ENCODE data around the gene GFOD1.

GFOD1 gene

DNA sequence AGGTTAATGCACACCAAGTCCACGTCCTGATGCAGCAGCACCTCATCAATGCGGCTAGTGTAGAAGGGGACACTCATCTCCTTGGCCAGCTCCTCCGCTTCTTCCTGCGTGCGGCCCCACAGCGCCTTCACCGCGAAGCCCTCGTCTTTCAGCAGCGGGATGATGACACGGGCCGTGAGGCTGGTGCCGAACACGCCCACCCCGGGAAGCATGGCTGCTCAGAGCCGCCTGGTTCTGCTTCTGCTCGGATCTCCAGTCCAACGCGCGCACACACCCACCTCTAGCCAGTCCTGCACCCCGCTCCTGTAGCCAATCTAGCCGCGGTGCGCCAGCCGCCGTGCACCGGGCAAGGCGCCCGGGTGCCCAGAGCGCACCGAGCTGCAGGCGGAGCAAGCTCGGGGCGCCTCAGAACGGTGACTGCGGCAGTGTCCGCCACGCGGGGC lies 700 bp downstream of the GFOD1 start:
- peak overlapping the region; percentile 67 for H3K4me3 ChIP-seq (ENCODE audit: low read depth, low read length)

DNA sequence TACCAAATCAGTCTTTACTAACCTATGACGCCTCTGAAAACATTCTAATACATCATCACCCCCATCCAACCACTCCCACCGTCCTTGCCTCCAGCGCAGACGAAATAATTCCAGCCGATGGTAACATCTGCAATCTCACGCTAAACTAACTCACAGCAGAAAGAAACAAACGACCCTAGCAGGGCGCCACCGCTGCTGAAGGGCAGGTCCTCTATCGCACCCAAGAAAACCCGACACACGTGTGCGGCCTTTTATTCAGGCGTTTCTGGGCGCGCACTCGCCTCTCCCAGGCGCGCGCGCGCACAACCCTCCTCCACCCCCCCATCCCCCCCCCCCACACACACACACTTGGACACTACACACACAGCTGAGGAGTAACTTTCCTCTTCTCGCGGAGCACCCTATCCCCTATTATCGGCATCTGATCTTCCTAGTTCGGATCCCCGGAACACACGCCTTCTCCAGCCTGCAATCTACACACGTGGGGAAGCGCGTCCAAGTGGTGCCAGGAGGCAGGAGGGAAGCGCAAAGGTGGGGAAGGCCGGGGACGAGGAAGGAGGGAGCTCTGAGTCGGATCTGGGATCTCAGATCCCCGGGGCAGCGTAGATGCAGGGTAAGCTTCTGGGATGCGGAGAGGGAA lies 1.4 kb downstream of the GFOD1 start:
- H3K4me3 ChIP-seq (ENCODE audit: low read depth, low read length) = peak overlapping the region; percentile 67

DNA sequence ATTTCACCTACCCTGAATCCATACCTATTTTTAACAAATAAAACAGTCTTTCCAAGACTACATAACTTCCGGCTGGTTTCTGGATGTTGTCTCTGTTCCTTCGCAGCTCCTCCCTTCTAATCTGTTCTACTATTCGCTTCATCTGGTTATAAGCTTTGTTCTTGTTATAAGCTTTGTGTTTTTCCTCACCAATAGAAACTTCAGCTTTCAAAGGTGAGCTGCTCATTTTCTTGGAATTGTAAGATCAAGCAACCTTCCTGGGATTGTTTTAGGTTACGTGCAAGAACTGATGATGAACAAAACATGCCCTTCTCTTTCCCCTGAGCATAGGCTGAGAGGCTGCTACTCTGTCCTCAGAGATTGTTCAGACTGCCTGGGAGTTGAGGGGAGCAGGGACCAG lies 2.1 kb downstream of the GFOD1 start:
- H3K4me3 ChIP-seq (ENCODE audit: low read depth, low read length) = peak overlapping the region; percentile 67

DNA sequence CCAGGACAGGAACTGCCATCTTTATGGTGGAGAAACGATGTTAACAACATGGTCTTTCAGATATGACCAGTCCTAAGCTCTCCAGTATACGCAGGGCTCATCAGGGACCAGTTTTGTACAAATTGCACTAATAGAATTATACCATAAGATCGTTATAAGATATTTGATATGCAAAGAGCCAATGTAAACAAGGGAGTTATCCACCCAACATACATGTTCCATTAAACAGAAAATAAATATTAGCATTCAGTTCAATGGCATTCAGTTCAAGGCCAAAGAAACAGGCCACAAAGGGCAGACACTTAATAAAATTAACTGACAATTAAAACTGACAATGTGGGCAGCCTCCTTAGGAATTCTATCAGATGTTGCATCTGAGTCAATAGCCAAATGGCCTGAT lies 2.6 kb downstream of the GFOD1 start:
- no peak overlapping the region for H3K4me3 ChIP-seq (ENCODE audit: low read depth, low read length)

DNA sequence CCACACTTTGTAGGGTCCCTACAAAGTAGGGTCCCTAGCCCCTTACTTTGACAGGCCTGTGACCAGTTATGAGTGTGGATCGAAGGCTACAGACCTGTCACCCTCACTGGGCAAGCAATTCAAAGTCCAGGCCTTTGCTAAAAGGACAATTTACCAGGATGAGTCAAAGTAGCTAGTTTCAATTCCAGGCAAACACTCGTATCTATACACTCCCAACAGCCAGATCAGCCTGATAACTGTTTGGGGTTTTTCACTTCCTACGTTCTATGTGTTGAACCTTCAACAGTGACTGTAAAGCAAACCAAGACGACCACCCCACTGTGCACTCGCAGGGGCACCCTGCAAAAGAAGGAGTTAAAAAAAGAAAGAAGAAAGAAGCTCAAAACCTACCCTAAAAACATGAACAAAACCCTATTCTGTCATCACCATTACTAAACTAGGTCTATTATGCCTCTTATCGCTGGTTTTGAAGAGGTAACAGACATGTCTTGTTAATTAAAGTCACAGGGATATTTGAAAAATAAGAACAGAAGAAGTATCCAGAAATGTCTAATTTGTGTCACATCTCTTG lies 3.2 kb downstream of the GFOD1 start:
- no peak overlapping the region for H3K4me3 ChIP-seq (ENCODE audit: low read depth, low read length)

DNA sequence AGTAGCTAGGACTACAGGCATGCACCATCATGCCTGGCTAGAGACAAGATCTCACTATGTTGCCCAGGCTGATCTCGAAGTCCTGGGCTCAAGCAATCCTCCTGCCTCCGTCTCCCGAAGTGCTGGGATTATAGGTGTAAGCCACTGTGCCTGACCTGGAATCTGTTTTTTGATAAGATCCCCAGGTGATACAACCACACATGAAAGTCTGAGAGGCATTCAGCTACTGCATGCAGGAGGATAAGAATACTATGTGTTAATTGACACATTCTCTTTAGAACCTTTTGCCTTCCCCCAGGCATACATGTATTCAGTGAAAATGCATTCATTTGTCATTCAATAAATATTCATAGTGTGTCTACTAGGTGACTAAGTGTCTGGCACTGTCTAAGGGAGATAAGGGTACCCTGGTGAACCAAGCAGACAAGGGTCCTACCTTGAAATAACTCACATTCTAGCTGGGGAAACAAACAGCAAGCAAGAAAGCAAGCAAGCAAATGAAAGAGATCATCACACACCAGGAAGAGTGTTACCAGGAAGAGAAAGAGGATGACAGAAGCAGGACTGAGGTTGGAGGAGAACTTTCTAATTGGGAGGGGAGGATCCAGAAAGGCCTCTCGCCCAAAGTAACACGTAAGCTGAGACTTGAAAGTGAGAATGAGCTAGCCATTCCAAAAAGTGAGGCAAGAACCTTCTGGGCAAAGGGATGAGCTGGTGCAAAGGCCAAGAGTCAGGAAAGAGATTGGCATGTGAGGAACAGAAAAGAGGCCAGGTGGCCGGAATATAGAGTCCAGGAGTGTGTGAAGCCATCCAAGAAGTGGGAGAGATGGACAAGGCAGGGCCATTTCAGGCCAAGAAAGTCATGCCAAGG lies 6.5 kb downstream of the GFOD1 start:
- H3K4me3 ChIP-seq (ENCODE audit: low read depth, low read length) = no peak overlapping the region

DNA sequence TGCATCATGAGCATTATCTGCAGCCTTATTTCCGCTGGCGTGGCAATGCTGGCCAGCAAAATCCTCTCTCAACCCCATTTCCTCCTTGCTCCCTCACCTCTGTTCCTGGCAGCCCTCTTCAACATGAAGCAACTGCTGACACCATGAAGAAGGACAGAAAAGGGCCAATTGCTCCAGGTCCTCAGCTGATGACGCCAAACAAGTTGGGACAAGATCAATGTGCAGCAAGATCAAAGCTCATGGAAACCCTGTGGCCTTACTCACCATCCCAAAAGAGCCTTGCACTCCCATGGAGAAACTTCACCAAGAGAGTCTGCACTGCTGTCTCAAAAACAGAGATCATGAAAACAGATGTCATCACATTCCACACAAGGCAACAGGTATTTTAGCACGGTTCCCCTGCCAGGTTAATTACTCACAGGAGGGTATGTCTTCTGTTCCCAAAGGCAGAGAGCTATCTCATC lies 7.4 kb downstream of the GFOD1 start:
- H3K4me3 ChIP-seq (ENCODE audit: low read depth, low read length) = no peak overlapping the region

DNA sequence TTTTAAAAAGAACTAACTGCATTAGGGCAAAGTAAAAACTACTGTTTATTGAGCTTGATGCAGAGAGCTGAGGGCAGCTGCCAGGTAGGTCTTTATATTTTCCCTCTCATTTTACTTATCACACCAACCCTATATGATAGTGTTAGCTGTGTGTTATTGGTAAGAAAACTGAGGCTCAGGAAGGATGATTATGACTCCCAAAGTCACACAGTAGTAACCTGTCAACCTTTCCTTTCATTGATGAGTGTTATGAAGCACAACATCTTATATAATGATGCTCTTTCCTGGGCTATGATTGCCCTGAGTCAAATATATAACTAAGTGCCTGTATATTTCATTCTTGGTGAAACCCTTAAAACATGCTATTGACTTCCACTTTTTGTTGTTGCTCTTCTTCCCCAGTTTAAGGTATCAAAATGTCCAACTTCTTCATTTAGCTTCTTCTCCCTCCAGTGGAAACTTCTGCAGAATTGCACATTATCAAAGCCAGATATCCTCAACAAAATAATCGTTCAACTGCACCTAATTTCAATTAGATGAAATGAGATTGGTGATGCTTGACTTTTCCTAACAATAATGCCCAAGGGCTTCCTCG lies 8.1 kb downstream of the GFOD1 start:
- H3K4me3 ChIP-seq (ENCODE audit: low read depth, low read length) = no peak overlapping the region

DNA sequence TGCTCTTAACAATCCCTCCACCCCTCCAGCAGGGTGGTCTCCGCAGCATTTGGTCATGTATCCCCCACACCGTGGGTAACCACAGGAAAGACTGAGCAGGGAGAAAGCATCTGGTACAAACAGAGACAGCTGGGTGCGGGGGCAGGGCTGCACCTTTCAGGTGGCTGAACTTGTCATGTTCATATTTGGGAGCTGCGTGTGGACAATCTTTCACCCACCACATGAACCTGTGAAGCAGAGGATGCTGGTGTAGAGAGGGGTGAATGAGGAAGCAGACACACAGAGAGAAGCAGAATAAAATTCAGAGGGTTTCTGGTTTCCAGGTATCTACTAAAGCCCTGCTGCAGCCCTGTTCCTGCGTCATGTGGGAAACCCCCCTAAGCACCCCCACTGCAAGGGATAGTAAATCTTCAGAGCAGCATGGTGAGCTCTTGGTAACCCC lies 8.9 kb downstream of the GFOD1 start:
- no peak overlapping the region for H3K4me3 ChIP-seq (ENCODE audit: low read depth, low read length)

DNA sequence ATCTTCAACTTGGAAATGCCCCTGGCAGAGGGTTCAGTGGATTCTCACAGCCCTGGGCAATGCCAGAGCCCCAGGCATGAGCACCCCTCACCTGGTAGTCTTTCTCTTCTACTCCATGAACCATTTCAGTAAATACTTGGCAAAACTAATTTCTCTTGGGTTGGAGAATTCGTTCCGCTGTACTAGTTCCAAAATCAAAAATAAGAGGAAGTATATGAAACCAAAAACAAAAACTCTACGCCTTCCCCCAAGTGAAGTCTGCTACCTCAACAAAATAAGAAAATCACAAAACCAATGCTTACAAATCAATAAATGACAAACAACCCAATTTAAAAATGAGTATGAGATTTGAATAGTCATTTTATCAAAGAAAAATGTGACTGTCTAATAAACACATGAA lies 12.6 kb downstream of the GFOD1 start:
- no peak overlapping the region for H3K4me3 ChIP-seq (ENCODE audit: low read depth, low read length)

DNA sequence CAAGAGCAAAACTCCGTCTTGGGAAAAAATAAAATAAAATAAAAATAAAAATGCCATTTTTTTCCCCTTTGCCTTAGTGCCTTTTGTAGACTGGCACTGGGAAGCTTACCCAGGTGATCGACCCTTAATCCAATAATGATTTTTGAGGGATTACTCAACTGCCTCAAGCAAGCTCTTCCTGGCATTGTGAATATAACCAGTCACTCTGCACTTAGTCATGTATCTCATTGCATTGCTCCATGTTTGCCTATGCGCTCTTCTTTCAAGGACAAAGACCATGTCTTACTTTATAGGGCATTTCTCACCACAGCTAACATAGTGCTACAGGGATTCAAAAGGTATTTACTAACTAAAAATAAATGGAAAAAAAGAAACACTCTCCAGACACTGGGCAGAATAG lies 13.0 kb downstream of the GFOD1 start:
- no peak overlapping the region for H3K4me3 ChIP-seq (ENCODE audit: low read depth, low read length)

DNA sequence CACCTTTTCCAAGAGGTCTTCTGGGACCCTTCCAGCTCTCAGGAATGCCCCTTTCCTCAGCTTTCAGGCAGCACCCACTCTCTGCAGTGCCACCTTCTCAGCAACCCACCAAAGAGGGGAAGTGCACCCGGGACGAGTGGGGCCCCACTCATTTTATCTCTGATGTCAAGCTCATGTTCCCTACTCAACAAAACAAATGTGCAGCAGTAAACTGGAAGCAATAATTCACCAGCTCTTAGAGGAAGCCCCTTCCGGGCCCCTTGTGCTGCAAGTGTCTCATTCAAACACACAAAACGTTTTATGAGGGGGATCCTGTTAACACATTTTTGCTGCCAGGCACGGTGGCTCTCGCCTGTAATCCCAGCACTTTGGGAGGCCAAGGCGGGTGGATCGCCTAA lies 13.6 kb downstream of the GFOD1 start:
- H3K4me3 ChIP-seq (ENCODE audit: low read depth, low read length) = no peak overlapping the region

DNA sequence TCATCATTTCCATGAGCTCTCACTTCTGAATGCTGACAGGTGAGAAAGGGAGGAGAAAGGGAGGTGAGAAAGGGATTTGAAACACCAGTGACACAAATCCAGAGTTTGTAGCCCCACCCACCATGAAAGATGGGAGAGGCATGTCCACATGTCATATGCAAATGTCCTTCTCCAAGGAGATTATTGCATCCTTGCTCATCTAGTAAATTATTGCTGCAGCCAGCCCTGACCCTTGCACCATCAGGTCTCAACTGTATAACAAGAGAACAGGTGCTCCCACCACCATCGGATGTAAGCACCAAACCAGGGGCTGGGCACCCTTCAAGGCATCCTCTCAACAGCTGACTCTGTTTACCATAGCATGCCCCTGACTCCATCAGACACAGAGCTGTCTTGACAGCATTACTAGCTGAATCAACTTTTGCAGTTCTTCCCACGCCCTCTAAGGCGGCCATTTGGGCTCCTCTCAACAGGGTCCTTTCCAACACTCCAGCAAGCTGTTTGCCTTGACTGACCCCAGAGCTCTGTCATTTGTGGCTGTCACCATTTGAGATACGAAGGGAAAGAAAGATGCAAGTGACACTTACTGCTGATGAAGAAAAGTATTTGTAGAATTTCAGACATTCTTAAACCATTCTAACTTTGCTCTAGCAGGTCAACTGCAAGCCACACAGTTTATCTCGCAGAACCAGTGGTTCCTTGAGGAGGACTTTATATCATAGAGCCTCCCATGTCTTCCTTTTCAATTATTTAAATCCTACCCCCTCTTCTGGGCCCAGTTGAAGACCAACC lies 14.2 kb downstream of the GFOD1 start:
- no peak overlapping the region for H3K4me3 ChIP-seq (ENCODE audit: low read depth, low read length)

DNA sequence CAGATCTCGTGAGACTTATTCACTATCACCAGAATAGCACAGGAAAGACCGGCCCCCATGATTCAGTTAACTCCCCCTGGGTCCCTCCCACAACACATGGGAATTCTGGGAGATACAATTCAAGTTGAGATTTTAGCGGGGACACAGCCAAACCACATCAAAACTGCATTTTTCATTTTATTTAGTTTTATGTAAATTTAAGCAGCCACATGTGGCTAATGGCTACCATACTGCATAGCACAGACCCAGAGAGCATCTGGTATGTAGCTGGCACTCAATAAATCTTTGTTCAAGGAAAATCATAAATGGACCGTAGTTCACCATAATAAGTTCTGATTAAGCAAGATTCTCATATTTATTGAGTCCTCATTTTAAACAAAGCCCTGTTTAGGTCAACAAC lies 15.3 kb downstream of the GFOD1 start:
- no peak overlapping the region for H3K4me3 ChIP-seq (ENCODE audit: low read depth, low read length)

DNA sequence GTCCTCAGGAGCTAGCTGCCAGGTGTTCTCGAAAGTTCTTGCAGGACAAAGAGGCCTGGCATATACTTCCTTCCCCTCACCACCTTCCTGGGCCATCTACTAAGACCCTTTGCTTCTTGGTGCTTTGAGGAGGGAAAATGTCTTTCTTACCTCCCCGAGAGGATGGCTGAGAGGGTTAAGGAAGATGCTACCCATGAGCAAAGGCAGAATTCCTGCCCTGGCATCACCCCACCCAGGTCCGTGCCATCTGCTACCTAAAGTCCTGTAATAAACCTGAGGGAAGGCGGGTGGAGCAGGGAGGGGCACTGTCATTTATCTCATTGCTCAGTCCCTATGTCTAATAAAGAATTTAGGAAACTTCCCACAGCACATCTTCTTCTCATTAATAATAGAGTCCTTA lies 16.2 kb downstream of the GFOD1 start:
- no peak overlapping the region for H3K4me3 ChIP-seq (ENCODE audit: low read depth, low read length)

DNA sequence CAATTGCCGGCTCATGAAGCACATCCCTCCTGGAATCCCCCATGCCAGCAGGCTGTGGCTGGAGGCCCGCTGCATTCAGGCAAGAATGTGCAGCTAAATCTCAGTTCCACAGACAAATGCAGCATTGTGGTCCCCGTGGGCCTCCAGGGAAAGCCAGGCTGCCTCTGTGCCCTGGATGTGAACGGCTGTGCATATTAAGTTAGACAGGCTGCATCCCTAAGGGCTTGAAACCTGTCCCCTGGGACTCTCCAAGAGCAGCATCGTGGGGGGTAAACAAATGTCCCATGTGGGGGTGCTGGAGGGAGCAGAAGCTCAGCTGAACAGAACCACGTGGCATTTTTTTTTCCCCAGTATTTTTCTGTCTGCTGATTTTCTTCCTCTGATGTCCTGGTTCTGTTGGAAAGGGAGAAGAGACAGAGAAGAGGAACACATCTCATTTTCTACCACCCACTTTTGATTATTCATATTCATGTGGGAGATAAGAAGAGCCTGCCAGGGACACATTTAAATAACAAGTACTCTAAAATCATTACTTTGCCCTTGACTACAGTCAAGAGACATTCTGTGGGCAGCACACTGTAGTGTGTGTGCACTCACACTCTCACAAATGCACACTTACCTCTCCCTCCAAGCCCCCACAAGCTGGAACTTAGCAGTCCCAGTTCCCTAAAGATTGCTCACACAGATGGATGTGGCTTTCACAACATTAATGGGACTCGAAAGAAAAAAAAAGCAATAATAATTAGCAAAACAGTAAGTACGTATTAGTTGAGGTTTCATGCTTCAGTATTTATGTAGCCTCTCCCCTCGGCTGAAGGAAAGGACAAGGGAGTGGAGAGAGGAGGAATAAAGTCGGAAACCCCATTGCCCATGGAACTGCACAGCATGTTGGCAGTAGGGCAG lies 16.9 kb downstream of the GFOD1 start:
- H3K4me3 ChIP-seq (ENCODE audit: low read depth, low read length) = no peak overlapping the region

DNA sequence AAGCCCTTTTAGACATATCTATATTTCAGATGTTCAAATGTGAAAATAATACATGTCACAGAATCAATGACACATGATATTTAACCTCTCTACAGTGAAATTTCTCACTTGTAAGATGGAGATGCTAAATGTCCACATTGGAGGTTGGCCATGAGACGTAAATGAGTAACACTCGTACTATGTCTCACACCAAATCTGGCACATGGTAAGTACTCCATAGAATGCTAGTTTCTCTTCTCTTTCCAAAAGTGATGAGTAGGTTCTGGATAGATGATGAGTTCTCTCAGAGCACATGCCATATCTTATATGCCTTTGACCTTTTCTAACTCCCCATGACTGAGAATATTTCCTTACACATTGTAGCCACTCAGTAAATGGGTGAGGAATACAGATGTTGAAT lies 17.7 kb downstream of the GFOD1 start:
- no peak overlapping the region for H3K4me3 ChIP-seq (ENCODE audit: low read depth, low read length)

DNA sequence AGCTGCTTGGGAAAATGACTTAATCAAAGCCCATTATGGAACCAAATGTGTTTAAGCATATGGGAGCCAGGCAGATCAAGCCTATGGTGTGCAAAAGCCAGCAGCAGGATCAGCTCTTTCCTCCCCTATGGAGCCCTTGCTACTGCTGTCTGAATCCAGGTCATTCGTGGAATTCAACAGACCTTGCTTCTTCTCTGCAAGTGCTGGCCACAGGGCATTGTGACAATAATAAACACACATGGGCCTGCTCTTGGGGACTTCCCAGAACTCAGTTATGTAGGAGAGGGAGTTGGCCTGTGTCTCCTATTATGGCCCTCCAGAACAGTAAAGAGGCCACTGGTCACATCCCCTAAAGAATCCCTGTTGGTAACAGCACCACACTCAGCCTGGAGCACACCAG lies 18.6 kb downstream of the GFOD1 start:
- H3K4me3 ChIP-seq (ENCODE audit: low read depth, low read length) = no peak overlapping the region

DNA sequence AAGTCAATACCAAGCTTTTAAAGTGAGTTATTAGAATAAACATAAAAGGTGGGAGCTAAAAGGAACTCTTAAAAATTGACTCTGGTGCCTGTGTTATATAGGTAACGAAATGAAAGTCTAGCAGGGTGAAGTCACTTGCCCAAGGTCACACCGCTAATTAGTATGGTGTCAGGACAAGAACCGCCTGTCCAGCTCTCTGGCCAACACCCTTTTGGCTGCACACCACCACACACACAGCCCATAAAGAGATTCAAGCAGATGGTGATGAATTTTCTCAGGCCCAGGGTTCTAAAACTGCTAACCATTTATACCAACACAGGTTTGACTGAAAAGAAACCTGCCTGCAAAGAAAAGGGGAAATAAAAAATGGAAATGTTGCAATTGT lies 20.2 kb downstream of the GFOD1 start:
- H3K4me3 ChIP-seq (ENCODE audit: low read depth, low read length) = no peak overlapping the region
